ENCODE data around the gene SZRD1.
"Not testable (repeated sequence)": the region's sequence is repeated elsewhere in the genome, so short reads cannot be mapped to it uniquely, and the experiment has no call there.

Gene SZRD1, protein sequence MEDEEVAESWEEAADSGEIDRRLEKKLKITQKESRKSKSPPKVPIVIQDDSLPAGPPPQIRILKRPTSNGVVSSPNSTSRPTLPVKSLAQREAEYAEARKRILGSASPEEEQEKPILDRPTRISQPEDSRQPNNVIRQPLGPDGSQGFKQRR

DNA sequence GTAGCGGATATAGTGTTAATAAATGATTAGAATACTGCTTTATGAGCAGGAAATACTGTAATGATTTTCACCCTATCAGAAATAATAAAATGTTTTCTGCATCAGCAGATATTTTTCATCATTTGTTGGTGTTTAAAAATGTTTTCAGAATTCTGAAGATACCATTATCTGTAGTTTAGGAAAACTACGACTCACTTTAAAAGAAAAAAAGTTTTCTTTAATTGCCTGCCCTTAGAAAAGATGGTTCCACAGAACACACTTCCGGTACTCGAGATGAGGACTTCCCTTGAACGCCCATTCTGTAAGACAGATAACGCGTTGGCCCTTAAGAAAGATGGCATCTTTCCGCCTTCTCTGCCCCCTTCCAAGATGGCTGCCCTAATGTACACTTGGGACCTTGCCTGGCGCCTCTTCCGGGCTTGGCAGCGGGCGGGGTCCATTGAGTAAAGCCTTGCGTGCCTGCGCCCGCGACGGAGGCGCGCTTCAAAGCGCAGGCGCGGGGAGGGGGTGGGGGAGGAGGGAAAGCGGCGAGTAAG is at the start of gene SZRD1:
TSS of gene SZRD1 (plus strand) at position 521 of the 536 bp plus-strand sequence. CDS start 16 bp downstream, outside the sequence.
- peak; percentile 99 for DNase-seq

DNA sequence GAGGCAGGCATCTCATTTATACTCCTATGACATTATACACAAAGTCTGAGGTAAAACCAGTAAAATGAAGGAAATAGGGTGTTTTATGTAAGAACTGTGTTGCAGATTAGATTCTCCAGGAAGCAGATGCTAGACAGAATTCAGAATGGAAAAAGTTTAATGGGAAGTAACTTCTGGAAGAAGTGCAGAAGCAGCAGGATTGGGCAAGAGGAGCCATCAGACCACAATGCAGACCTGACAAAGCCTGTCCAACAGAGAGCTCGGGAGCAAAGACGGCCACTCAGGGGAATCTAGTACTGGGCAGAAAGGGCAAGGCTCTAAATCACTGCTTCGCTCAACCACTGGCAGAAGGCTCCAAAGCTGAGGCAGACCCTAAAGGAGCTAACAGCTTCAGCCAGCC is 48.5 kb upstream of the SZRD1 start:
- no peak for DNase-seq

DNA sequence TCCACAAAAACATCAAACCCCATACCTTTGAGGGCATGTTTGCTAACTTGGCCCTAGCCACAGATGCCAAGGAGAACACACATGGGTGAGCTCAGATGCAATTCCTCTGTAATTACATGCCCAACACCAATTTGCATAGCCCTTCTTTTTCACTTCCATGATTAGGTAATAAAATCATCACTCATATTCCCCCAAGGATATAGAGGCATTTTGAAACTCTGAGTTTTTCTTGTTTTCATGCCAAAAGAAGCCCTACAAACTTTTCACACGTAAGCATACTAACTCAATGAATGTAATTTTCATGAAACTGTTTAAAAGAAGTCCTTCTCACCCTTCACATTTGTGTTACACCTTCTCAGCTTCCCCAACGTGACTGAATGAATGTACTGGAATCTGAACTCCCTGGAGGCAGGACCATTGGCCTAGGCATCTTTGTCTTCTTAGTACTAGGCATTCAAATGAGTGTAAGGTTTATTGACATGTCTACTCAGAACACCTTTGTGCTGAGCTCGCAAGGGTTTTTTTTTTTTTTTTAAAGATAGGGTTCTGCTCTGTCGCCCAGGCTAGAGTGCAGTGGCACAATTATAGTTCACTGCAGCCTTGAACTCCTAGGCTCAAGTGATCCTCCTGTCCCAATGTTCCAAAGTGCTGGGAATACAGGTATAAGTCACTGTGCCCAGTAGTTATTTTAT is 45.7 kb upstream of the SZRD1 start:
- DNase-seq = no peak

DNA sequence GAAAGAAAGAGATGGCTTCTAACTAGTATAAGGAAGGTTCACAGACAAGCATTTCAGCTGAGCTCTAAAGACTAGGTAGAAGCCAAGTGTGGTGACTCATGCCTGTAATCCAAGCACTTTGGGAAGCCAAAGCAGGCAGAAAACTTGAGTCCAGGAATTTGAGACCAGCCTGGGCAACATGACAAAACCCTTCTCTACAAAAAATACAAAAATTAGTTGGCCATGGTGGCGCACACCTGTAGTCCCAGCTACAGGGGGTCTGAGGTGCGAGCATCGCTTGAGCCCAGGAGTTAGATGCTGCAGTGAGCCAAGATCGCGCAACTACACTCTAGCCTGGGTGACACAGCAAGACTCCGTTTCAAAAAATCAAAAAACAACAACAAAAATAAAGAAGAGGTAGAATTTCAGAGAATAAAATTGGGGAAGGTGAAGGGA is 42.6 kb upstream of the SZRD1 start:
- DNase-seq = no peak

DNA sequence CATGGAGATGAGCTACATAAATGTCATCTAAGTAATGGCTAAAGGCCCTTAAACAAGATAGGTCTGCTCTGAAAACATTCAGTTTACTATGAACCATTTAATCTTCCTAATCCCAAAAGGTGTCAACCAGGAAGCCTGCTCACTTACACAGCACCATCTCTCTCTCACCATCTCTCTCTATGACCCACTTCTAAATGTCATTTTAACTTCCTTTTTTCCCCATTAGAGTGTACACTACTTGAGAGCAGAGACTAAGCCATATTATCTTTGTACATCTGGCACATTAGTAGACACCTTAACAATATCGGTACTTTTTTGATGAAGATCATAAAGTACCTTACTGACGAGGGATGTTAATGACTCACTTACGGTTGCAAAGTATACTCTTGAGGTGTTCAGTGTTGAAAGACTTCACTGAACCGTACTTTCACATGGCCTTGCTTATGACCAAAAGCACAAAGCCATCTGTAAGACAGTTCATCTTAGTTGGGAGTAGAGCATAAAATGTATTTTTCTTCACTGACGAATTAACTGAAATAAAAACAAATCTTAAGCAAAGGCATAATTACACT is 40.1 kb upstream of the SZRD1 start:
- no peak for DNase-seq

DNA sequence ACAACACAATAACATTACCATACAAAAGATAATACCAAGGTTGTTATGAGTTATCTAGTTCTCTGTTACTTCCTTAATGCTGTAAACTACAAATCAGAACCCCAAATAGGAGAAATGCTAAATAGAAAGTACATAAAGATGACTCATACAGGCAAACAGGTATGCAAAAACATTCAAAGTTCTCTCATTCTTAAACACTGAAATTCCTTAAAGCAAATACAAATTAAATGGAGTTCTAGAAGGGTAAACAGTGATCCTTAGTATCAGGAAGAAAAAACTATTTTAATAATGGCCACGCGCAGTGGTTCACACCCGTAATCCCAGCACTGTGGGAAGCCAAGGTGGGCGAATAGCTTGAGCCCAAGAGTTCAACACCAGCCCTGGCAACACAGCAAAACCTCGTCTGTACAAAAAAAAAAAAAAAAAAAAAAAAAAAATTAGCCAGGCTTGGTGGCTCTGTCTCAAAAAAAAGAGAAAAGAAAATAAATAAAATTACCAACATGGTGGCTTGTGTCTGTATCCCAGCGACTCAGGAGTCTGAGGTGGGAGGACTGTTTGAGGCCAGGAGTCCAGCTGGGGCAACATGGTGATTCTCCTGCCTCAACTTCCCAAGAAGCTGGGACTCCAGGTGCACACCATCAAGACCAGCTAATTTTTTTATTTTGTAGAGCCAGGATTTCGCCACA is 32.2 kb upstream of the SZRD1 start:
- no peak for DNase-seq

DNA sequence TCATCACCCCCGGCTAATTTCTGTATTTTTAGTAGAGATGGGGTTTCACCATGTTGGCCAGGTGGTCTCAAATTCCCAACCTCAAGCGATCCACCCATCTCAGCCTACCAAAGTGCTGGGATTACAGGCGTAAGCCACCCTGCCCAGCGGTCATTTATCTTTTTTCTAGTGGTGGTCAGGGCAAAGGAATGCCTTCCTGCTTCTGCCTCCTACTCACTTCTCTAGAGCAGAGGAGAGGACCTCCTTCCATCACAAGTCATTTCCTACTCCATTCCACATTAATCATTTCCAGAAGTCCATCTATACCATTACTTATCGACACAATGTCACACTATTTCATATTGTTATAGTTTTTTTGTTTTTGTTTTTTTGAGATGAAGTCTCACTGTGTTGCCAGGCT is 28.1 kb upstream of the SZRD1 start:
- no peak for DNase-seq

DNA sequence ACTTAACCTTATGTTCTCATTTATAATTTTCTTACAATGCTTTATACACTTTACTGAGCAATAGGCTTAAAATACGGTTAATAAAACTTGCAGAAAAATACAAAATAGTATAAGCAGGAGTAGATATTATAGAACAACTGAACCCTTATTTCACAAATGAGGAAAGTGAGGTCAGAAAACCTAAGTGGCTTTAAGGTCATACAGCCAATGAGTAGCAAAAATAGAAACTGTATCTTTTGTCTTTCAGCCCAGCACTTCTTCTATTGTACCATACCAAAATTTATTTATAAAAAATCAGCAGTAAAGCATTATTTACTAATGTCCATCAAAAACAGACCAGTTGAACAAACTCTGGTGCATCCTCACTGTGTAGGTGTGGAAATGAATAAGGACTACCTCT is 26.4 kb upstream of the SZRD1 start:
- DNase-seq = no peak

DNA sequence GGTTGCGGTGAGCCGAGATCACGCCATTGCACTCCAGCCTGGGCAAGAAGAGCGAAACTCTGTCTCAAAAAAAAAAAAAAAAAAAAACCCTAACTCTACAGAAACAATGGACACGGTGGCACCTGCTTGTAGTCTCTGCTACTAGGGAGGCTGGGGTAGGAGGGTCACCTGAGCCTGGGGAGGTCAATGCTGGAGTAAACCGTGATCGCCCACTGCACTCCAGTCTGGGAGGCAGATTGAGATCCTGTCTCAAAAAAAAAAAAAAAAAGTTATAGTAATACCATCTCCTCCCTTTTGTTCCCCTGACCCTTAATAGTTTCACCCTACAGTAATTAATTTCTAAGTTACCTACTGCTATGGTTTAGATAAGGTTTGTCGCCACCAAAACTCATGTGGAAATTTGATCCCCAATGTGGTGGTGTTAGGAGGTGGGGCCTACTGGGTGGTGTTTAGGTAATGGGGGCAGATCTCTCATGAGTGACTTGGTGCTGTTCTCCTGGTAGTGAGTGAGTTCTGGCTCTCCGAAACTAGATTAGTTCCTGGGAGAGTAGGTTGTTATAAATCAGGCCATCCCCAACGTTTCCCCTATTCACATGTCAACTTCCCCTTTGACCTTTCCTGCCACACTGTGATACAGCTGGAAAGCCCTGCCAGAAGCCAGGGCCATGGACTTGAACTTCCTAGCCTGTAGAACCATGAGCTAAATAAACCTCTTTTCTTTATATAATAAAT is 24.5 kb upstream of the SZRD1 start:
- DNase-seq = no peak

DNA sequence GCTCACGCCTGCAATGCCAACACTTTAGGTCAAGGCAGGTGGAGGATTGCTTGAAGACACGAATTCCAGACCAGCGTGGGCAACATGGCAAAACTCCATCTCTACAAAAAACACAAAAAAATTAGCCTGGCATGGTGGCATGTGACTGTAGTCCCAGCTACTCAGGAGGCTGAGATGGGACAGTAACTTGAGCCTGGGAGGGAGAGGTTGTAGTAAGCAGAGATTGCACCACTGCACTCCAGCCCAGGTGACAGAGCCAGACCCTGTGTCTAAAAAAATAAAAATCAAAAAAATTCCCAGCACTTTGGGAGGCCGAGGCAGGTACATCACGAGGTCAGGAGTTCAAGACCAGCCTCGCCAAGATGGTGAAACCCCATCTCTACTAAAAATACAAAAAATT is 23.8 kb upstream of the SZRD1 start:
- DNase-seq = not testable (repeated sequence)

DNA sequence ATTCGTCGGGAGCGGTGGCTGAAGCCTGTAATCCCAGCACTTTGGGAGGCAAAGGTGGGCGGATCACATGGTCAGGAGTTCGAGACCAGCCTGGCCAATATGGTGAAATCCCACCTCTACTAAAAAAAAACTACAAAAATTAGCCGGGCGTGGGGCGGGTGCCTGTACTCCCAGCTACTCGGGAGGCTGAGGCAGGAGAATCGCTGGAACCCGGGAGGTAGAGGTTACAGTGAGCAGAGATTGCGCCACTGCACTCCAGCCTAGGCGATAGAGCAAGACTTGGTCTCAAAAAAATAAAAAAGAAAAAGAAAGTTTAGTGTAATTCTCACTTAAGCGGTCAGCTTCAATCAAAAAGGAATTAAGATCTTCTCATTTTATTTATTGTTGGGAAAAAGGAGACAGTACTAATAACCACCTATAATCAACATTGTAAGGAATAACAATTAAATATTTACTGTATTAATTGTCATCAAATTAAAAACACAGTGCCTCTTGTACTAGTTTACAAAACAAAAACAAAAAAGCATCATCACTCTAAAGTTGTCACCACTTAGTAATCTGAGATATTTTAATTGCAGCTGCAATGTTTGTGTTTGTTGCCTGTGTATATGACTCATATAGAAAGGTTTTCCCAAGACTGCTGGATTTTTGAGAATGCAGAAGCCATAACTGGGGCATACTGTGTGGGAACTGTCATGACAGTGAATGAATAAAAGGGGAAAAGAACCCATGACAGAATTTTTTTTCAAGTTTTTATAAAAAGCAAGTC is 18.4 kb upstream of the SZRD1 start:
- DNase-seq = no peak

DNA sequence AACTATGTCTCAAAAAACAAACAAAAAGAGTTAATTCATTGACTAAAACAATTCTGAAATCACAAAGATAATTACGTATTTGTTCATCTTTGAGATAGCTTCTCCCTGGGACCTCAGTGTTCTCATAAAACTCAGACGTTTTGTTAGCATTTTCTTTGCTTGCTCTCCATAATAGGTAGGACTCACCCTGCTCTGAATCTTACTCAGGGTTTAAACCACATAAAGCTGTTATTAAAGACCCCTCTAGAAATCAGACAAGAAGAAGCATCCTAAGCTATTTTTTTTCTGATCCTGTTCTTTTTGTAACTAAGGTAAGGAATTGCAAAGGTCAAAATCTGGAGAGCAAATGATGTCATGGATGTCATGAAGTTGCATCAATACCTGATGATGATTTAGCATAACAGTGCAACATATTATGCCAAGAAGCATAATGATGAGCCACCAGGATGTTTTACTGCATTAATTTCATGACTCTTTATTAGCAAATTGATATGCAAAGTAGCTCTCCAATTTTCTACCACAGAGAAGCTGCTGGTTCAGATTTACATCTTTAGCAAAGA is 17.1 kb upstream of the SZRD1 start:
- no peak for DNase-seq

DNA sequence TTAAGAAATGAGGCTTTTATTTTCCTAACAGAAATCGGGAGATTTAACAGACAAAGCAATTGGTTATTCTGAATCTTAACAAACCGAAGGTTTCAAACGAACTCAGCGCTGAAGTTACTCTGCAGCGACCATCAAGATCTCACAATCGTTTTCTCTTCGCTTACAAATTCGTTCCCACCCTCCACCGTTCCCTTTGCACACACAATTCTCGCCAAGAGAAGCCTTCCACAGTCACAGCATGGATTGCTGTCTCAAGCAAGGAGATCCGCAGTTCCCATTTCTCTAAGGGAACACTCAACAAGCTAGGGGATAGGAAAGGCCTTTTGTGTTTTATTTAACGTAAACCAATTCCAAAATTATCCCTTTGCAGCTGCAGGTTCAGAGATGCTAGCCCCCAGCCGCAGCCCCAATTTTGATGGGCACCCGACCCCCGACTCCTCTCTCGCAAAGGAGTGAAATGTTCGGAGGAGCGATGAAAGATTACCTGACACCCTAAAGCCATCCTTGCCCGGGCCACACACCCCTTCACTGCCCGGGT is 15.5 kb upstream of the SZRD1 start:
- no peak for DNase-seq

DNA sequence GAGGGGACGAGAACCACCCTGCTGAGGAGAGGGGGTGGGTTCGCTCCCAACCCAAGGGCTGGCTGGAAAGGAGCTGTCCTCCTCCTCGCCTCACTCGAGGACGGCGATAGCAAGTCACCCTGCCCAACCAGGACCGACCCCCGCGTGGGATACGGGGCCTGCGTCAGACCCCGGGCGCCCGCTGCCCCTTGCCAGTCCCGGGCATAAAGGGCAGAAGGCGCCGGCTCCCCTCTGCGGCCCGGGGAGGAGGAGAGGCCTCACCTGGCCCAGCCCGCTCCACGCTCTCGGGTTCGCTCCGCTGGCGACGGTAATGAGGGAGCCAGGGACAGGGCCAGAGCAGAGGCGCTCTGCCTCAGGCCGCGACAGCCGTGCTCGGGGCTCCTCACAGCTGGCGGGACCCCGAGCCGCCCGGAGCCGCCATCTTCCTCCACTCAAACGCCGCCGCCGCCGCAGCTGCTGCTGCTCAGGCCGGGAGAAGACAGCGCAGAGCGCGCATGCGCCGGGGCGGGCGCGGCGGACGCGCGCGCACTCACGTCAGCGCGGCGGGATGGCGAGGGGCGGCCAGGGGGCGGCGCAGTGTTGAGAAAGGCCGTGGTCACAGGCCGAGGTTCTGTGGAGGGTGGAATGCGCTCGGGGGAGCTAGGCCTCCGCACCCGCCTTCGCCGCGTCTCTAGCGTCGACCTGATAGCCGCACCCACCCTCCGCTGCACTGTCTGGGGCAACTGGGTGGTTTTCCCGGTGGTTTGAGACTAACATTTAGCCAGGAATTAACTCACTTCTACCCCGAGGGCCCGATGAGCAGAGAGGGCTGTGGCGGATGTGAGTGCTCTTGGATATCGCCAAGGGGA is 14.8 kb upstream of the SZRD1 start, which contains the start of gene FBXO42:
TSS of gene FBXO42 (minus strand) at position 487 of the 848 bp plus-strand sequence. CDS start 37,062 bp downstream, outside the sequence.
- DNase-seq = peak; percentile 96

DNA sequence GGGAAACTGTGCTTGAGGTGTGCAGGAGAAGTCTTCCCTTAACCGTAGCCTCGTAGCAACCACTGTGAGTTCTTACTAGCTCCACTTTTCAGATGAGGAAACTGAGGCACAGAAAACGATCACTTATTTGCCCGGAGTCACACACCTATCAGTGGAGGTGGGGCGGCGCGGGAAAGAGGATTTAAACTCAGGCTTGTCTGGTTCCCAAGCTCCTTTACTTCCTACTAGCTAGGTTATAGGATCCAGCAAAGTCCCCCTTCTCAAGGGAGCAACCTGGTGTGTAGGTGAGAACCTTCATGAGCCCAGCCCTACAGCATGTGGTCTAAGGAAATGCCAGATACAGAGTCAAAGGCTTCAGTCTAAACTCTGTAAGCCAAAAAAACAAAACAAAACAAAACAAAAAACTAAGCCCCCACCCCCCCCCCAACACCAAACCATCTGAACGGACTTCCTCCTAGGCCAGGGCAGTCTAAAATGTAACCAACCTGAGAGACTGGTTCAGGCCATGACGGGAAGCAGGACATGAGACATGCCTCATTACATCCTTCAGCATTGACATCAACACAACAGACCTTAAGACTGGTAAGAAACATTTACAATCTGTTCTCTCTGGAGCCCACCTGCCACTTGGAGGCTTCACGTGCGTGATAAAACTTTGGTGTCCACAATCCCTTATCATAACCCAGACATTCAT is 14.1 kb upstream of the SZRD1 start:
- DNase-seq = peak; percentile 26

DNA sequence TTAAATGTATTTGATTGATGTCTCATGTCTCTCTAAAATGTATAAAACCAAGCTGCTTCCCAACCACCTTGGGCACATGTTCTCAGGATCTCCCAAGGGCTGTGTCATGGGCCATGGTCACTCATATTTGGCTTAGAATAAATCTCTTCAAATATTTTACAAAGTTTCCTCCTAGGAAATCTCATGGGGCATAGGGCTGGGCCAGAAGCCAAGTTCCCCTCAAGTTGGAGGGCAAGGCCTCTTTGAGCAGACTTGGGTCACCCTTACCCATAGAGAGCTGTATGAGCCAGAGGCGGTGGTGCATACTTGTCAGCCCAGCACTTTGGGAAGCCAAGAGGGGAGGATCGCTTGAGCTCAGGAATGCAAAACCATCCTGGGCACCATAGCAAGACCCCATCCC is 12.4 kb upstream of the SZRD1 start:
- DNase-seq = no peak

DNA sequence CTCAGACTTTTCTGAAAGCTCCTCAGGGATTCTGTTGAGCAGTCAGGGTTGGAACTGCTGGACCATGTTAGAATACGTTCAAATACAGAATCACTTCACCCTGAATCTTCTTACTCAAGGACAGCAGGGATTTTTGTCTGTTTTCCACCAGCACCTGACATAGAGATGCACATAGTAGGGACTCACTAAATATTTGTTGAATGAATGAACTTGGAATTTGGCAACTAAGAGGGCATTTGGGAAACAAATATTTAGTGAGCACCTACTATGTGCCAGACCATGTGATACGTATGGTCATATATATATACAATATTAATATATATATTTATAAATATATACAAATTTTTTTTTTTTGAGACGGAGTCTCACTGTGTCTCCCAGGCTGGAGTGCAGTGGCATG is 10.2 kb upstream of the SZRD1 start:
- no peak for DNase-seq

DNA sequence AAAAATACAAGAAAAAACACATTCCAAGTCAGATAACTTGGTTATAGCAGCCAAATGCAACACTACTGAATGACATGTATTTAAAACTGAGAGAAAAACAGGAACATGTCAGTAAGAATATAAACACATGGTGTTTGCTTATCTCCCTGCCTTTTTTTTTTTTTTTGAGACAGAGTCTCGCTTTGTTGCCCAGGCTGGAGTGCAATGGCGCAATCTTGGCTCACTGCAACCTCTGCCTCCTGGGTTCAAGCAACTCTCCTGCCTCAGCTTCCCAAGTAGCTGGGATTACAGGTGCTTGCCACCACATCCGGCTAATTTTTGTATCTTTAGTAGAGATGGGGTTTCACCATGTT is 1.9 kb upstream of the SZRD1 start:
- not testable (repeated sequence) for DNase-seq

DNA sequence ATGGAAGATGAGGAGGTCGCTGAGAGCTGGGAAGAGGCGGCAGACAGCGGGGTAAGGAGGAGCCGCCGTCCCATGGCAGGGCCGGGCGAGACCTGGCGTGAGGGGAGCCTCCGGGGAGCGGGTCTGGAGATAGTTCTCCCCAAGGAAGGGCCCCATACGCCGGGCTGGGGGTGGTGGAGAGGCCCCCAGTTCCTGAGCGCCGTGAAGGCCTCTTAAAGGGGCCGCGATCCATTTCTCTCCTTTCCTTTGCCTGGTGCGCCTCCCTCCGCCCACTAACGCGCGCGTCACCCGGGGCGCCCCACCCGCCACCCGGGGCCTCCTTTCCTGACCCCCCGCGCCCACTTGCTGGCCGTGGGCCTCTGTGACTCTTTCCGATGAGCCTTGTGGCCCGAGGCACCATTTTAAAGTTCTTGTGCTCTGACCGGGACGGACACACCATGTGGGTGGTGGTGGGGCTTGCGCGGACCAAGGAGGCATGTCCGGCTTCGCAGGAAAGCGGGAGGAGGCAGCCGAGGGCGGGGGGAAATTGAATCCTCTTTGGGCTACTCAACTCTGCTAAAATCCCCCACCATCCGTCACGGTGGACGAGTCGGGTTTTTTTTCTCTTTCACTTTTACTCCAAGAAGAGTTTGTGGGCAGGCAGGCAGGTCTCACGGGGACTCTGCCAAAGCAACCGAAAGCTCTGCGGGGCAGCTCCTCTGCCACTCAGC is 371 bp downstream of the SZRD1 start:
- peak; percentile 93 for DNase-seq
